Fibroblast of pulmonary artery (primary cell): ENCODE data around the gene KCNJ3.

Source experiments
- DNase-seq: peaks from one replicate; pipeline ENCODE4 v3.0.0-alpha.2; 2010; ENCODE audit warnings: low read depth
- H3K4me3 ChIP-seq: replicated peaks from 2 replicates; pipeline ENCODE4 v1.5.1; 2011; ENCODE audit warnings: low read depth, mild to moderate bottlenecking, control low read depth, low read length, moderate library complexity
- CTCF ChIP-seq: IDR thresholded peaks from 2 replicates; pipeline ENCODE4 v1.5.1; 2011; ENCODE audit warnings: mild to moderate bottlenecking, control low read depth, low read length, inconsistent platforms; ENCODE audit errors: missing control alignments

KCNJ3 gene

GRCh38 chr2:154776825-154777224, 78.3 kb downstream of the KCNJ3 start:
- no peak overlapping the region for H3K4me3 ChIP-seq
- TF ChIP-seq CTCF, result no peak
- DNase-seq, result no peak

- no peak overlapping the region for H3K4me3 ChIP-seq
- TF ChIP-seq CTCF, result no peak
- DNase-seq, result no peak
These were observed 95.9 kb downstream of the KCNJ3 start for GRCh38 chr2:154794406-154794805.

GRCh38 chr2:154795651-154796050, 97.2 kb downstream of the KCNJ3 start:
- DNase-seq, result no peak
- no peak overlapping the region for H3K4me3 ChIP-seq
- TF ChIP-seq CTCF, result no peak

- DNase-seq, result no peak
- TF ChIP-seq CTCF, result no peak
- no peak overlapping the region for H3K4me3 ChIP-seq
These were observed 106.0 kb downstream of the KCNJ3 start for GRCh38 chr2:154804451-154804850.

GRCh38 chr2:154813636-154814035, 115.1 kb downstream of the KCNJ3 start:
- H3K4me3 ChIP-seq, result no peak overlapping the region
- DNase-seq, result no peak
- TF ChIP-seq CTCF, result no peak

GRCh38 chr2:154814856-154815255, 116.4 kb downstream of the KCNJ3 start:
- H3K4me3 ChIP-seq, result no peak overlapping the region
- no peak for TF ChIP-seq CTCF
- DNase-seq, result no peak

- no peak for TF ChIP-seq CTCF
These were observed 126.9 kb downstream of the KCNJ3 start for GRCh38 chr2:154825358-154825757.

More at GRCh38 chr2:154825358-154825757, 126.9 kb downstream of the KCNJ3 start:
- no peak for DNase-seq
- no peak overlapping the region for H3K4me3 ChIP-seq
